Common myeloid progenitor, CD34-positive (primary cell): ENCODE measurements around the gene MRO. TPM values are rescaled to one million over a fixed set of nuclear protein-coding genes. Genes with fewer than 3 reads are reported as not detected.
A peak's percentile ranks its signal among the peaks of the same experiment; 100 is the strongest.

Experiments
- CTCF ChIA-PET: fragments of 350-600 bp; sonication (Branson Sonifier 250); formaldehyde crosslinking; loops from one replicate; lab custom pipeline; 2021; ENCODE audit warnings: antibody characterized with exemption; lab: Charles Lee
- POLR2A ChIA-PET: fragments of 350-600 bp; sonication (Branson Sonifier 250); formaldehyde crosslinking; loops from one replicate; lab custom pipeline; 2021; ENCODE audit warnings: antibody characterized with exemption; lab: Charles Lee
- DNase-seq, 3 donors: peaks; one replicate each; pipeline versions ENCODE4 v3.0.0 to v3.0.0-alpha.2; 2013
- H3K27ac ChIP-seq, 2 experiments: 1 replicate in 1 of 2; 2 replicates in 1 of 2; pipeline ENCODE4 v1.7.0; 2013; ENCODE audit warnings: inconsistent platforms in 2 of 2, low read length in 2 of 2, mild to moderate bottlenecking in 2 of 2, low read depth in 1 of 2, moderate library complexity in 1 of 2; ENCODE audit not compliant: severe bottlenecking in 2 of 2, insufficient read depth in 1 of 2, poor library complexity in 1 of 2
- H3K27me3 ChIP-seq, 5 experiments: replicated peaks in 2 of 5; 1 replicate in 3 of 5; 2 replicates in 2 of 5; pipeline versions ENCODE4 v1.6.1 to v1.7.0; 2013; ENCODE audit warnings: low read length in 4 of 5, mild to moderate bottlenecking in 2 of 5, moderate library complexity in 2 of 5, inconsistent platforms in 1 of 5; ENCODE audit not compliant: insufficient read depth in 5 of 5, control insufficient read depth in 4 of 5
- H3K36me3 ChIP-seq, 4 experiments: 1 replicate in 2 of 4; 2 replicates in 2 of 4; pipeline versions ENCODE4 v1.6.1 to v1.7.0; 2013; ENCODE audit warnings: low read length in 3 of 4, control low read depth in 1 of 4, mild to moderate bottlenecking in 1 of 4; ENCODE audit not compliant: control insufficient read depth in 4 of 4, insufficient read depth in 4 of 4
- H3K4me1 ChIP-seq, 4 experiments: 1 replicate in 3 of 4; 2 replicates in 1 of 4; pipeline versions ENCODE4 v1.6.1 to v1.7.1; 2013; ENCODE audit warnings: low read length in 3 of 4, mild to moderate bottlenecking in 3 of 4, control low read depth in 1 of 4, inconsistent platforms in 1 of 4, moderate library complexity in 1 of 4; ENCODE audit not compliant: control insufficient read depth in 4 of 4, insufficient read depth in 4 of 4; ENCODE audit errors: control extremely low read depth in 1 of 4
- H3K4me3 ChIP-seq, 7 experiments: 1 replicate in 4 of 7; 2 replicates in 3 of 7; pipeline versions ENCODE4 v1.5.1 to v1.7.0; 2013; ENCODE audit warnings: mild to moderate bottlenecking in 7 of 7, low read length in 6 of 7, moderate library complexity in 6 of 7, inconsistent platforms in 2 of 7, low read depth in 2 of 7, control low read depth in 1 of 7; ENCODE audit not compliant: insufficient read depth in 4 of 7, control insufficient read depth in 1 of 7; ENCODE audit errors: extremely low read depth in 1 of 7
- H3K9me3 ChIP-seq, 5 experiments: 1 replicate in 4 of 5; 2 replicates in 1 of 5; pipeline versions ENCODE4 v1.6.1 to v1.7.1; 2013; ENCODE audit warnings: low read length in 4 of 5, mild to moderate bottlenecking in 2 of 5, inconsistent platforms in 1 of 5, low read depth in 1 of 5, moderate library complexity in 1 of 5; ENCODE audit not compliant: control insufficient read depth in 4 of 5, insufficient read depth in 2 of 5; ENCODE audit errors: control extremely low read depth in 1 of 5
- WGBS: methylation state at CpG from one replicate; pipeline ENCODE4 v1.1.5; 2013; ENCODE audit not compliant: insufficient coverage; 5-methylcytosine and 5-hydroxymethylcytosine counted together
- polyA plus RNA-seq: library from polyadenylated mRNA; unstranded; fragments of 120-200 nt; gene quantifications from one replicate; pipeline ENCODE4 v1.2.1, GENCODE V29; 2013

The MRO gene
- polyA plus RNA-seq: not detected

GRCh38 chr18:50819728-50820378 lies at the start of gene MRO:
Gene MRO (minus strand): TSS chr18:50820016. CDS start chr18:50809400, 10,616 bp downstream.
- CTCF ChIA-PET: interaction anchor here (0.5 to 4.5 kb wide), 19 partner anchors 13 to 241 kb away, joined by 3 to 27 read pairs (median 4); no protein-coding TSS in a partner anchor
- peak within 1 kb of the TSS in 6 of 7 experiments; percentile 48 to 78 (median 66) for H3K4me3 ChIP-seq
- 0% methylated on average over 21 of the region's 24 CpGs for WGBS
- H3K36me3 ChIP-seq: no peaks in the 10 kb centered on the region
- no peak within 1 kb of the TSS for H3K27ac ChIP-seq
- peak; percentile 75 to 88 (median 86) for DNase-seq
- POLR2A ChIA-PET: no interaction called here
- H3K9me3 ChIP-seq: no peaks in the 10 kb centered on the region
- H3K27me3 ChIP-seq: peaks cover 0 to 5% (median 2%) of the 10 kb centered on the region in 5 experiments
- H3K4me1 ChIP-seq: peaks cover 9 to 19% (median 15%) of the 10 kb centered on the region in 4 experiments

DNA sequence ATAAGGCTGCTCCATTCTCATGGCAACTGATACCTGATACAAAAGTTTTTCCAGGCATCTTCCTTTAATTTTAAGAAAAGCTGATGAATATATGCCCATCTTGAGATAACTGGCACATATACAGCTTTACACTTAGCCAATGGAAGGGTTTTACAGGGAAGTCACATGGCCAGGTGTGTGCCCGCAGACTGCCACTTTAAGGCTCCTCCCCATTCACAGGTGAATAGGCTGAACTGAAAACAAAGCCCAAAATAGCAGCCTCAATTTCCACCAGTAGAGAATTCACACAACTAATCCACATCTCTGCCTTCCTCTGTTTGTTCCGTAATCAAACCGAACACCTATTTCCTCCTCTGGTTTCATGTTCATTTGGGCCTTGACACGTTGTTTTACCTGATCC lies 49.3 kb upstream of the MRO start:
- no peak for DNase-seq
- Histone ChIP-seq H3K36me3 (no peaks in the 10 kb centered on the region), H3K9me3 (no peaks in the 10 kb centered on the region), H3K4me1 (no peaks in the 10 kb centered on the region), H3K27me3 (no peaks in the 10 kb centered on the region), H3K4me3 (no peak overlapping the region), H3K27ac (no peak overlapping the region)
- POLR2A ChIA-PET: no interaction called here
- 98% methylated on average over 4 of the region's 4 CpGs for WGBS
- CTCF ChIA-PET: interaction anchor here (1.6 kb wide), 1 partner anchor 38 kb away, joined by 5 read pairs; no protein-coding TSS in a partner anchor

DNA sequence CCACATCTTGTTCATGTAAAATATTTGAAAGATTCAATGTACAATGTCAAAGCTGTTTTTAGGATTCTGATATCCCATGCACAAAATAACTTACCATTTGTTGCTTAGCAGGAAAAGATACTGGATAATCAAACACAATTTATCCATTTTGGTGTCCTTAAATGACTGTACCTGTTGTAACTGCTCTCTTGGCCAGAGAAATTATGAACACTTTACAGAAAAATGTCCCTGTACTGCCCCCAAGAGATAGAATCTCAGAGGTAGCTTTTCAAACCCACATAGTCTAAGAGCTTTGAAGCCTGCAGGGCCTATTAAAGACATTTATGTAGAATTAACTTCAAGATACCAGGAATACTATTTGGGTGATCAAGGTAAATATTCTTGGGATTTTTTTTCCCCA lies 46.9 kb upstream of the MRO start:
- CTCF ChIA-PET: interaction anchor here (0.9 to 1.7 kb wide), 6 partner anchors 10 to 46 kb away, joined by 3 to 17 read pairs (median 4); partner anchors contain the start of gene MRO
- H3K27ac ChIP-seq: no peak overlapping the region
- no peaks in the 10 kb centered on the region for H3K36me3 ChIP-seq
- H3K4me1 ChIP-seq: peaks cover 0 to 10% (median 6%) of the 10 kb centered on the region in 4 experiments
- no peaks in the 10 kb centered on the region for H3K27me3 ChIP-seq
- no peaks in the 10 kb centered on the region for H3K9me3 ChIP-seq
- peak in 2 of 3 donors; percentile 27 to 38 for DNase-seq
- POLR2A ChIA-PET: no interaction called here
- no peak overlapping the region for H3K4me3 ChIP-seq

GRCh38 chr18:50863840-50864375 lies 44.1 kb upstream of the MRO start:
- Histone ChIP-seq H3K27me3 (no peaks in the 10 kb centered on the region), H3K27ac (no peak overlapping the region), H3K4me3 (no peak overlapping the region), H3K9me3 (no peaks in the 10 kb centered on the region), H3K36me3 (no peaks in the 10 kb centered on the region), H3K4me1 (peaks cover 0 to 10% (median 6%) of the 10 kb centered on the region in 4 experiments)
- ChIA-PET CTCF (no interaction called here), POLR2A (no interaction called here)
- DNase-seq: no peak
- WGBS: 77% methylated on average over 3 of the region's 4 CpGs

- Histone ChIP-seq H3K9me3 (no peaks in the 10 kb centered on the region), H3K4me1 (peaks cover 0 to 10% (median 6%) of the 10 kb centered on the region in 4 experiments), H3K36me3 (no peaks in the 10 kb centered on the region), H3K27ac (no peak overlapping the region), H3K4me3 (peak overlapping the region in 2 of 7 experiments; percentile 13 to 34), H3K27me3 (no peaks in the 10 kb centered on the region)
- peak; percentile 37 to 69 (median 61) for DNase-seq
- 0% methylated on average over 1 of the region's 2 CpGs for WGBS
- ChIA-PET CTCF (interaction anchor here (0.7 to 1.1 kb wide), 2 partner anchors 12 to 43 kb away, joined by 3 to 4 read pairs; no protein-coding TSS in a partner anchor), POLR2A (no interaction called here)
Measured at GRCh38 chr18:50862401-50862800, 42.6 kb upstream of the MRO start.

- WGBS: 100% methylated on average over 1 of the region's 1 CpG
- Histone ChIP-seq H3K4me1 (peaks cover 0 to 10% (median 6%) of the 10 kb centered on the region in 4 experiments), H3K27ac (no peak overlapping the region), H3K36me3 (no peaks in the 10 kb centered on the region), H3K27me3 (no peaks in the 10 kb centered on the region), H3K4me3 (no peak overlapping the region), H3K9me3 (no peaks in the 10 kb centered on the region)
- CTCF ChIA-PET: interaction anchor here (0.7 to 1.1 kb wide), 2 partner anchors 13 to 42 kb away, joined by 3 to 4 read pairs; no protein-coding TSS in a partner anchor
- POLR2A ChIA-PET: no interaction called here
- no peak for DNase-seq
Measured at GRCh38 chr18:50861617-50862016, 41.8 kb upstream of the MRO start.
